Testis (tissue), 3 donors: Measurements from ENCODE around the gene MAP3K15. TPM values are rescaled to one million over a fixed set of nuclear protein-coding genes. Genes with fewer than 3 reads are reported as not detected.

ENCODE experiments used
- DNase-seq: peaks from one replicate; pipeline ENCODE4 v3.0.0-alpha.2; 2019
- H3K27ac ChIP-seq, 2 donors: fragments of 200-600 bp; sonication (generic); one replicate each; pipeline ENCODE4 v1.5.1; 2019
- H3K27me3 ChIP-seq: fragments of 200-600 bp; sonication (generic); one replicate; pipeline ENCODE4 v1.5.1; 2019
- H3K36me3 ChIP-seq: fragments of 200-600 bp; sonication (generic); one replicate; pipeline ENCODE4 v1.5.1; 2017; ENCODE audit warnings: low read depth; ENCODE audit errors: missing control alignments
- H3K4me1 ChIP-seq: fragments of 200-600 bp; sonication (generic); one replicate; pipeline ENCODE4 v1.5.1; 2019
- H3K4me3 ChIP-seq, 2 donors: fragments of 200-600 bp; sonication (generic); one replicate each; pipeline ENCODE4 v1.5.1; 2017 to 2019
- H3K9me3 ChIP-seq: fragments of 200-600 bp; sonication (generic); one replicate; pipeline ENCODE4 v1.5.1; 2017
- CTCF ChIP-seq, 3 experiments: fragments of 450-650 bp in 2 of 3; fragments of 200-600 bp in 1 of 3; sonication (generic) in 1 of 3; IDR thresholded peaks; one replicate each; pipeline ENCODE4 v1.5.1; 2016 to 2019; ENCODE audit warnings: antibody characterized with exemption in 3 of 3, mild to moderate bottlenecking in 2 of 3, moderate library complexity in 1 of 3
- POLR2A ChIP-seq: fragments of 450-650 bp; IDR thresholded peaks from one replicate; pipeline ENCODE4 v1.6.1; 2017; ENCODE audit warnings: antibody characterized with exemption, mild to moderate bottlenecking, moderate library complexity
- WGBS, 2 donors: methylation state at CpG; one replicate each; pipeline ENCODE4 v1.1.5; 2018; 5-methylcytosine and 5-hydroxymethylcytosine counted together
- intact Hi-C: fragments of 100-400 bp; cut with DNase I; formaldehyde crosslinking; loops from one replicate; pipeline ENCODE4 v1.15.1; 2023; ENCODE audit warnings: low total_unique reads
- polyA plus RNA-seq: library from polyadenylated mRNA; stranded (reverse); fragments of 350-450 nt; fragmentation: Illumina TruSeq; extraction: RNeasy Lipid Tissue Mini Kit (QIAGEN cat#74804); gene quantifications from one replicate; pipeline ENCODE4 v1.2.3, GENCODE V29; 2014; ENCODE audit warnings: low read depth, low replicate concordance; ENCODE audit not compliant: insufficient read depth
- total RNA-seq, 2 donors: library from RNA; depleted of rRNA; stranded (reverse); fragments of >200 nt; gene quantifications; one replicate each; pipeline ENCODE4 v1.2.3, GENCODE V29; 2016

The MAP3K15 gene
- total and polyA plus RNA-seq, 3 donors from 2014 or later: 1.7 to 2.5 (median 2.5) TPM

- no peak for DNase-seq
- no peak overlapping the region for H3K27ac ChIP-seq
- no peaks in the 10 kb centered on the region for H3K4me1 ChIP-seq
- TF ChIP-seq POLR2A (no peak), CTCF (IDR thresholded peaks at IDR 0.05) (no peak)
- no peak overlapping the region for H3K4me3 ChIP-seq
- no peaks in the 10 kb centered on the region for H3K27me3 ChIP-seq
- WGBS, 2 donors: 77 to 80% methylated on average over 8 of the region's 8 CpGs
- no peaks in the 10 kb centered on the region for H3K36me3 ChIP-seq
- H3K9me3 ChIP-seq: no peaks in the 10 kb centered on the region
- intact Hi-C loops: no loop called here
Measured at GRCh38 chrX:19350941-19351384, 164.3 kb downstream of the MAP3K15 start.

- intact Hi-C loops: no loop called here
- TF ChIP-seq CTCF (IDR thresholded peaks at IDR 0.05): no peak
- H3K36me3 ChIP-seq: no peaks in the 10 kb centered on the region
- H3K4me1 ChIP-seq: no peaks in the 10 kb centered on the region
- H3K27ac ChIP-seq: no peak overlapping the region
- no peak overlapping the region for H3K4me3 ChIP-seq
- DNase-seq: no peak
- WGBS, 2 donors: 78 to 90% methylated on average over 2 of the region's 2 CpGs
- no peaks in the 10 kb centered on the region for H3K9me3 ChIP-seq
- H3K27me3 ChIP-seq: no peaks in the 10 kb centered on the region
Measured at GRCh38 chrX:19349264-19349663, 166.0 kb downstream of the MAP3K15 start.

- 81 to 82% methylated on average over 3 of the region's 3 CpGs for WGBS, 2 donors
- no peak for TF ChIP-seq CTCF (IDR thresholded peaks at IDR 0.05)
- TF ChIP-seq POLR2A: no peak
- Histone ChIP-seq H3K4me3 (no peak overlapping the region), H3K9me3 (no peaks in the 10 kb centered on the region), H3K27ac (no peak overlapping the region), H3K27me3 (no peaks in the 10 kb centered on the region), H3K4me1 (no peaks in the 10 kb centered on the region), H3K36me3 (no peaks in the 10 kb centered on the region)
- intact Hi-C loops: no loop called here
- DNase-seq: no peak
Measured at GRCh38 chrX:19347916-19348315, 167.4 kb downstream of the MAP3K15 start.

GRCh38 chrX:19344661-19345060 is 170.6 kb downstream of the MAP3K15 start:
- intact Hi-C loops: no loop called here
- H3K36me3 ChIP-seq: no peaks in the 10 kb centered on the region
- H3K4me3 ChIP-seq: peak overlapping the region; percentile 68 to 84
- no peak for TF ChIP-seq CTCF (IDR thresholded peaks at IDR 0.05)
- no peak for TF ChIP-seq POLR2A
- H3K9me3 ChIP-seq: no peaks in the 10 kb centered on the region
- no peaks in the 10 kb centered on the region for H3K4me1 ChIP-seq
- no peaks in the 10 kb centered on the region for H3K27me3 ChIP-seq
- DNase-seq: no peak
- no peak overlapping the region for H3K27ac ChIP-seq
- WGBS, 2 donors: 4 to 7% methylated on average over 7 to 10 of the region's 10 CpGs

- Histone ChIP-seq H3K4me3 (peak within 1 kb of the TSS; percentile 68 to 84), H3K9me3 (no peaks in the 10 kb centered on the region), H3K4me1 (no peaks in the 10 kb centered on the region), H3K27me3 (no peaks in the 10 kb centered on the region), H3K36me3 (no peaks in the 10 kb centered on the region), H3K27ac (peak within 1 kb of the TSS; percentile 90 to 91)
- 2 to 3% methylated on average over 7 to 31 of the region's 81 CpGs for WGBS, 2 donors
- DNase-seq: peak; percentile 94
- TF ChIP-seq POLR2A (no peak), CTCF (IDR thresholded peaks at IDR 0.05) (no peak)
- intact Hi-C loops: no loop called here
Measured at GRCh38 chrX:19343535-19344408, 171.5 kb downstream of the MAP3K15 start, which contains the start of gene PDHA1. PDHA1 (plus strand) TSS chrX:19343927; CDS start chrX:19344038, 111 bp downstream.
